ENCODE data around the gene TMEM238. TPM values are rescaled to one million over a fixed set of nuclear protein-coding genes. Genes with fewer than 3 reads are reported as not detected.

TMEM238 gene
- total and polyA plus RNA-seq, 2 experiments from 2014 or later: 0.97 TPM; not detected in 1

GRCh38 chr19:55353803-55354697 is 30.0 kb downstream of the TMEM238 start:
- H3K27ac ChIP-seq: no peak overlapping the region
- H2AFZ ChIP-seq: peak overlapping the region; percentile 54
- no peaks in the 10 kb centered on the region for H4K20me1 ChIP-seq (ENCODE audit: insufficient read depth)
- H3K27me3 ChIP-seq (replicated peaks; ENCODE audit: insufficient read depth): peaks cover 40% of the 10 kb centered on the region
- 1 to 5% methylated on average over 30 to 72 of the region's 72 CpGs for WGBS, 2 experiments (ENCODE audit: low coverage in 1 of 2, low lambda C conversion rate in 2 of 2, missing lambda C conversion rate in 2 of 2)
- no peaks in the 10 kb centered on the region for H3K9me3 ChIP-seq (ENCODE audit: low read depth)
- peak overlapping the region; percentile 75 for H3K4me2 ChIP-seq (ENCODE audit: unreplicated experiment)
- no peaks in the 10 kb centered on the region for H3K4me1 ChIP-seq (ENCODE audit: insufficient read depth)
- peak overlapping the region; percentile 67 for H3K4me3 ChIP-seq
- in situ Hi-C loops (cut with MboI): no loop called here
- no peaks in the 10 kb centered on the region for H3F3A ChIP-seq (ENCODE audit: insufficient read depth)
- no peaks in the 10 kb centered on the region for H3K79me2 ChIP-seq (ENCODE audit: insufficient read depth)
- H3K9me2 ChIP-seq (ENCODE audit: insufficient read depth): no peaks in the 10 kb centered on the region
- peak; percentile 78 for DNase-seq
- H3K36me3 ChIP-seq (ENCODE audit: low read depth): no peaks in the 10 kb centered on the region
- H3K9ac ChIP-seq: peak overlapping the region; percentile 20; the same call in 1 of the 2 replicates
- TF ChIP-seq EZH2phosphoT487 (IDR thresholded peaks at IDR 0.05; ENCODE audit: insufficient read depth, low read depth) (no peak), EZH2 (IDR thresholded peaks at IDR 0.05; ENCODE audit: insufficient read depth, poor library complexity, severe bottlenecking) (no peak)

DNA sequence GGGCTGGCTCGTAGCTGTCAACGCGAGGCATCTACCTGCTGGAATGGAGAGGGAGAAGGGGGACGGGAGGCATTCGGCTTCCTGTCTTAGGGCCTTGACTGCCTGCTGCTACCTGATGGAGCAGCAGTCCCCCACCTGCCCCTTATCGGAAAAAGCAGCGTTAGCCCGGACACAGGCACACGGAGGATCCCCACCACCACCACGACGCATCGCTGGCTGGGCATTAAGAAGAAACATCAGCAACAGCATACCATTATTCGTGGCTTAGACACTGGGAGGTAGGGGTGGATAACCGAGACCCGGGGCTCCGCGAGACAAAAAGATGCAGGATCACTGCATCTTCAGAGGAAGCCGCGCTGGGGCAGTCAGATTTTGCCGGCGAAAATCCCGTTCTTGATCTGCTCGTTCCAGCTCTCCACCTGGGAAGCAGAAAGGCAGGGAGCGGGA is 30.7 kb downstream of the TMEM238 start:
- in situ Hi-C loops (cut with MboI): no loop called here
- Histone ChIP-seq H2AFZ (peak overlapping the region; percentile 54), H3K9me3 (ENCODE audit: low read depth) (no peaks in the 10 kb centered on the region), H3K27me3 (replicated peaks; ENCODE audit: insufficient read depth) (peaks cover 40% of the 10 kb centered on the region), H3K4me3 (peak overlapping the region; percentile 67), H3K27ac (no peak overlapping the region), H3K4me2 (ENCODE audit: unreplicated experiment) (peak overlapping the region; percentile 75), H3F3A (ENCODE audit: insufficient read depth) (no peaks in the 10 kb centered on the region), H3K4me1 (ENCODE audit: insufficient read depth) (no peaks in the 10 kb centered on the region), H3K36me3 (ENCODE audit: low read depth) (no peaks in the 10 kb centered on the region), H3K9me2 (ENCODE audit: insufficient read depth) (no peaks in the 10 kb centered on the region), H3K9ac (peak overlapping the region; percentile 20; the same call in 1 of the 2 replicates), H3K79me2 (ENCODE audit: insufficient read depth) (no peaks in the 10 kb centered on the region), H4K20me1 (ENCODE audit: insufficient read depth) (no peaks in the 10 kb centered on the region)
- DNase-seq: no peak
- peak; percentile 73 for TF ChIP-seq EZH2 (IDR thresholded peaks at IDR 0.05; ENCODE audit: insufficient read depth, poor library complexity, severe bottlenecking)
- TF ChIP-seq EZH2phosphoT487 (IDR thresholded peaks at IDR 0.05; ENCODE audit: insufficient read depth, low read depth): no peak
- 0 to 3% methylated on average over 23 to 24 of the region's 24 CpGs for WGBS, 2 experiments (ENCODE audit: low coverage in 1 of 2, low lambda C conversion rate in 2 of 2, missing lambda C conversion rate in 2 of 2)

DNA sequence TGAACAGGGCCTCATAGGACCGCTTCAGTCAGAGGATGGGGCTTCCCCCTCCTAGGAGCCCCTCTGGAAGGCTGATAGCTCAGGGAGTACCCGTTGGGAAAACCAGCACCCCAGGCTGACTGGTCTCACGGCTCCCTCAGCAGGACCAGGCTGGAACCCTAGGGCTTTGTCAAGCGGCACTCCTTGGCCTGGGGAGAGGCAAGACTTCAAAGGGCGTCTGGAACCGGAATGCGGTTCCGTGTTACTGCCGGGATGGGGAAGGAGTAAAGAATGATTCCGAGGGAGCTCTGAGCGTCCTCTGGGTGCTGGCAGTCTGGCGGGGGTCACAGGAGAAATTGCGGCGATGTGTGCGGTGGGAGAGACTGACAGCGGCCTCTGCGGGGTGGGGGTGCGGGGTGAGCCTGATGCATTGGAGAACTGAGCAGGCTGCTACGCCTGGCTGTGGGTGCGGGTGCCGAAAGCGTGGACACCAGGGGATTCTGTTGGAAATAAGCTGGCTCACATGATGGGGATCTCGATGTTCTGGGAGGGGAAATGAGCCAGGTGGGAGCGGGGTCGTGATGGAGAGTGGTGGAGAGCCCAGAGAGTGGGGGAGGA is 31.4 kb downstream of the TMEM238 start:
- no peak for DNase-seq
- no peaks in the 10 kb centered on the region for H3K9me3 ChIP-seq (ENCODE audit: low read depth)
- no peak overlapping the region for H2AFZ ChIP-seq
- no peaks in the 10 kb centered on the region for H3F3A ChIP-seq (ENCODE audit: insufficient read depth)
- no peak overlapping the region for H3K27ac ChIP-seq
- TF ChIP-seq EZH2 (IDR thresholded peaks at IDR 0.05; ENCODE audit: insufficient read depth, poor library complexity, severe bottlenecking): no peak
- TF ChIP-seq EZH2phosphoT487 (IDR thresholded peaks at IDR 0.05; ENCODE audit: insufficient read depth, low read depth): no peak
- no peaks in the 10 kb centered on the region for H4K20me1 ChIP-seq (ENCODE audit: insufficient read depth)
- 38 to 46% methylated on average over 25 of the region's 25 CpGs for WGBS, 2 experiments (ENCODE audit: low coverage in 1 of 2, low lambda C conversion rate in 2 of 2, missing lambda C conversion rate in 2 of 2)
- H3K4me2 ChIP-seq (ENCODE audit: unreplicated experiment): no peak overlapping the region
- no peak overlapping the region for H3K4me3 ChIP-seq
- no peaks in the 10 kb centered on the region for H3K9me2 ChIP-seq (ENCODE audit: insufficient read depth)
- H3K79me2 ChIP-seq (ENCODE audit: insufficient read depth): no peaks in the 10 kb centered on the region
- H3K9ac ChIP-seq: no peak overlapping the region
- peaks cover 40% of the 10 kb centered on the region for H3K27me3 ChIP-seq (replicated peaks; ENCODE audit: insufficient read depth)
- in situ Hi-C loops (cut with MboI): no loop called here
- H3K36me3 ChIP-seq (ENCODE audit: low read depth): no peaks in the 10 kb centered on the region
- no peaks in the 10 kb centered on the region for H3K4me1 ChIP-seq (ENCODE audit: insufficient read depth)

DNA sequence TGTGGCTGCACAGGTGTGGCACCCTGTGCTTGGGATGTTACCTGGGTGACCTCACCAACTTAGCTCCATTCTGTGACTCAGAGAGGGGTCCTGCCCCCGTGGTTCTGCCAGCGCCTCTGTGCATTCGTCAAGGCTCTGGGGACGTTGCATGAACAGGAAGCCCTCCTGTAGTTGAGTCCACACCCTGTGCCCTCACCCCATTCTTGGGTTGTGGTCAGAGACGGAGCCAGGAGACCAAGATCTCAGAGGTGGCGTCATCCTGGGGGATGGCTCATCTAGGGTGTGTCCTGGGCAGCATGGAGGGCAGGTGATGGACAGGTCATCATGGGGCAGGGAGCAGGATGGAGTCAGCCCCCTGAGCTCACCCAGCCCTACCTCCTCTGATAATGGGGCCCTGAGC is 32.1 kb downstream of the TMEM238 start:
- H3K79me2 ChIP-seq (ENCODE audit: insufficient read depth): no peaks in the 10 kb centered on the region
- no peak for TF ChIP-seq EZH2 (IDR thresholded peaks at IDR 0.05; ENCODE audit: insufficient read depth, poor library complexity, severe bottlenecking)
- no peak for TF ChIP-seq EZH2phosphoT487 (IDR thresholded peaks at IDR 0.05; ENCODE audit: insufficient read depth, low read depth)
- H3K36me3 ChIP-seq (ENCODE audit: low read depth): no peaks in the 10 kb centered on the region
- no peaks in the 10 kb centered on the region for H3K9me2 ChIP-seq (ENCODE audit: insufficient read depth)
- no peak overlapping the region for H3K9ac ChIP-seq
- DNase-seq: no peak
- H4K20me1 ChIP-seq (ENCODE audit: insufficient read depth): no peaks in the 10 kb centered on the region
- H2AFZ ChIP-seq: no peak overlapping the region
- H3K27me3 ChIP-seq (replicated peaks; ENCODE audit: insufficient read depth): peaks cover 40% of the 10 kb centered on the region
- no peaks in the 10 kb centered on the region for H3K4me1 ChIP-seq (ENCODE audit: insufficient read depth)
- 70 to 73% methylated on average over 6 of the region's 6 CpGs for WGBS, 2 experiments (ENCODE audit: low coverage in 1 of 2, low lambda C conversion rate in 2 of 2, missing lambda C conversion rate in 2 of 2)
- H3K27ac ChIP-seq: no peak overlapping the region
- no peak overlapping the region for H3K4me3 ChIP-seq
- H3K4me2 ChIP-seq (ENCODE audit: unreplicated experiment): no peak overlapping the region
- in situ Hi-C loops (cut with MboI): no loop called here
- H3F3A ChIP-seq (ENCODE audit: insufficient read depth): no peaks in the 10 kb centered on the region
- no peaks in the 10 kb centered on the region for H3K9me3 ChIP-seq (ENCODE audit: low read depth)
